ENCODE data around the gene CLK2. TPM values are rescaled to one million over a fixed set of nuclear protein-coding genes. Genes with fewer than 3 reads are reported as not detected.

The CLK2 gene
- 13.1 and 20.8 TPM in 2 replicates for total RNA-seq (2014; rRNA removed; shearing (Covaris generic))

GRCh38 chr1:155273343-155274245 lies at the start of gene CLK2:
CLK2 (minus strand) TSS chr1:155273504; CDS start chr1:155270977, 2,527 bp downstream.
- peak; percentile 94 for DNase-seq (ENCODE audit: low read depth)

- peak; percentile 48 for DNase-seq (ENCODE audit: low read depth)
Observed at GRCh38 chr1:155322571-155322952, 49.3 kb upstream of the CLK2 start.

DNA sequence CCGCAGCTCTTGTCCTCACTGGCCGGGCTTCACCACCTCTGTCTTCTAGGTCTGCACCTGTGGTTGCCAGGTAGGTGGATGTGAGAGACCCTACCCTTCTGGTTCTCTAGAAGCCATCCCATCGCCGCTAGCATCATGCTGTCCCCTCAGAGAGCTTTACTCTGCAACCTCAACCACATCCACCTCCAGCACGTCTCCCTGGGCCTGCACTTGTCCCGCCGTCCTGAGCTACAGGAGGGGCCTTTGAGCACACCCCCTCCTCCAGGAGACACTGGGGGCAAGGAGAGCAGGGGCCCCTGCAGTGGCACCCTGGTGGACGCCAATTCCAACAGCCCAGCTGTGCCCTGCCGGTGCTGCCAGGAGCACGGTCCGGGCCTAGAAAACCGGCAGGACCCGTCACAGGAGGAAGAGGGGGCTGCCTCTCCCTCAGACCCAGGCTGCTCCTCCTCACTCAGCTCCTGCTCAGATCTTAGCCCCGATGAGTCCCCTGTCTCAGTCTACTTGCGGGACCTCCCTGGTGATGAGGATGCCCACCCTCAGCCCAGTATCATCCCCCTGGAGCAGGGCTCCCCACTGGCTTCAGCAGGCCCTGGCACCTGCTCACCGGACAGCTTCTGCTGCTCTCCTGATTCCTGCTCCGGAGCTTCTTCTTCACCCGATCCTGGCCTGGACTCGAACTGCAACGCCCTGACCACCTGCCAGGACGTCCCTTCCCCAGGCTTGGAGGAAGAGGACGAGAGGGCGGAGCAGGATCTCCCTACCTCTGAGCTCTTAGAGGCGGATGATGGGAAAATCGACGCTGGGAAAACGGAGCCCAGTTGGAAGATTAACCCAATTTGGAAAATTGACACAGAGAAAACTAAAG lies 48.6 kb upstream of the CLK2 start:
- DNase-seq (ENCODE audit: low read depth), result no peak

DNA sequence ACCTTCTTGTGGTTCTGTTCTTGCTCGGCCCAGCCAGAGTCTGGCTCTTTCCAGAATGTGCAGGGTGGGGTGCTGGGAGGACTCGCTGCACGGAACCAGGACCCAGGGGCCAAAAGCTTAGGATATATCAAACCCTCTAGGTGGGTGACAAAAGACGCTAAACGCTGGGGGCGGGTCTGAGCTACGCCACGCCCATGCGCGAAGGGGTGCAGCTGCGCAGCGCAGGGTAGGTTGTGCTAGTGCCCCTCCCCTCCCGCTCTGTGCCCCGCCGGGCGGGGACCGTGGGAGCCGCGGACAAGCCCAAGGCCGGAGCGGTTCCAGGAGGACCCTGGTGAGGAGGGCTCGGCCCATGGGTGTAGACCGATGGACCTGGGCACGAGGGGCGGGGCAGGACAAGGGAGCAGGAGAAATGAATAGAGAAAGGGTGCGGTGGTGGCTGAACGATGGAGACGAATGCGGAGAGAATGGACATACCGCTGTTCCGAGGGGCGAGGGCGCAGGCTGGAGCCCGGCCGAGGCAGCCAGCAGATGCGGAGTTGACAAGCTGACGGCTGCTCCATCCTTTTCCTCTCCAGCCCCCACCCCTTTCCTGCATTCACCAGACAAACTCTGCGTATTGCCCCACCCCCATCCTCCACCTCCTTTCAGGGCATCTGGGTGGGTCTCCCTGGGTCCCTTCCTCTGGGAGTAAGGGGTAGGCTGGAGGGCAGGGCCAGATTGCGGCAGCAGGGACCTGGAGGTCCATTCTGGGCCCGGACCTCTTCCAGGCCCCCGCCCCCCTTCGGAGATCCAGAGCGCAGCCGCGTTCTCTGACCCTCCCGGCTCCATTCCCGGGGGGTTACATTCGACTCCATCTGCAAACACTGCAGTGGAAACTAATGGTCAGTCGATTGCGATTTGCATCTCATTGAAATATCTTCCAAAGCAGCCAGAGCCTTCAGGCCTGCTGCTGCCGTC lies 47.6 kb upstream of the CLK2 start, which contains the start of gene RUSC1:
Gene RUSC1, plus strand, starts transcription at position 234 of the 957 bp plus-strand sequence. CDS start 880 bp downstream, outside the sequence.
- no peak for DNase-seq (ENCODE audit: low read depth)

DNA sequence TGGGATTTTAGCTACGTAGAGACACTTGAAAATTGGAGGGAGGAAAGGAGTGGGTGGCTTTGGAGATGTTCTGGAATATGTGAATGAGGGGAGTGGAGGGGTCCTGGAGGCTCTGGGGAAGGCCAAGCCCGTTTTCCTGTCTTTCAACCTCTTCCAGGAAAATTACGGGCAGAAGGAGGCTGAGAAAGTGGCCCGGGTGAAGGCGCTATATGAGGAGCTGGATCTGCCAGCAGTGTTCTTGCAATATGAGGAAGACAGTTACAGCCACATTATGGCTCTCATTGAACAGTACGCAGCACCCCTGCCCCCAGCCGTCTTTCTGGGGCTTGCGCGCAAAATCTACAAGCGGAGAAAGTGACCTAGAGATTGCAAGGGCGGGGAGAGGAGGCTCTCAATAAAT lies 46.9 kb upstream of the CLK2 start:
- no peak for DNase-seq (ENCODE audit: low read depth)

GRCh38 chr1:155319536-155319935 lies 46.2 kb upstream of the CLK2 start:
- DNase-seq (ENCODE audit: low read depth), result no peak

DNA sequence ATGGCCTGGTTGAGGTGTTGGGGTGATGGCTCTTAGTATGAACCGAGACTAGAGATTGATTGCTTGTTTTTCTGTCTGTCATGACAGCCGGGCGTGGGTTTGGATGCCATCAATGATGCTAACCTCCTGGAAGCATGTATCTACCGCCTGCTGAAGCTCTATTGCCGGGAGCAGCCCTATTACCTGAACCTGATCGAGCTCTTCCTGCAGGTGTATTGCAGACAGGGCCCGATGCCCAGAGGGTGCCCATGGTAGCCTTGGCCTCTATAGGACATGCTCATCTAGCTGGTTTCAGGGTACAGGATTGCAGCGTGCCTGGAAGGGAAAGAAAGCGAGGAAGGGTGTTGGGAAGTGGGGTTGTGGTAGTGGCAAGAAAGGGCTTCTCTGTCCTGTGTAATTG lies 44.8 kb upstream of the CLK2 start:
- no peak for DNase-seq (ENCODE audit: low read depth)

GRCh38 chr1:155316922-155317321 lies 43.6 kb upstream of the CLK2 start:
- DNase-seq (ENCODE audit: low read depth), result no peak

DNA sequence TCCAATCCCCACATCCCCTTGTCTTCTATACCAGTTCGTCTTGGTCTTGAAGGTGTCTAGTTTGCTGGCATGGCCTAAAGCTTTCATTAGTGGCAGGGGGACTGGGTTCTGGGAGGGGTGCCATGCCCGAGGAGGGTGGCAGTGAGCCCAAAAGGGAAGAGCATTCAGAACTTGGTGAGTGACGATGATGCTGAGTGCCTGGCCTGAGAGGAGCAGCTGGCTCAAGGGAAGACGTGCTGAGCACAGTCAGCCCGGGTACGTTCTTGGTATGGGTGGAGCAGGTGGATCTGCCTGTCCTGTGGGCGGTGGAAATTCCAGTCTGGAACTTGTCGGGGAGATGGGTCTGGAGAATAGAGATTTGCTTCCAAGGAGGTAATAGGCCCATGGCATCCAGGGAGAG lies 40.0 kb upstream of the CLK2 start:
- no peak for DNase-seq (ENCODE audit: low read depth)

DNA sequence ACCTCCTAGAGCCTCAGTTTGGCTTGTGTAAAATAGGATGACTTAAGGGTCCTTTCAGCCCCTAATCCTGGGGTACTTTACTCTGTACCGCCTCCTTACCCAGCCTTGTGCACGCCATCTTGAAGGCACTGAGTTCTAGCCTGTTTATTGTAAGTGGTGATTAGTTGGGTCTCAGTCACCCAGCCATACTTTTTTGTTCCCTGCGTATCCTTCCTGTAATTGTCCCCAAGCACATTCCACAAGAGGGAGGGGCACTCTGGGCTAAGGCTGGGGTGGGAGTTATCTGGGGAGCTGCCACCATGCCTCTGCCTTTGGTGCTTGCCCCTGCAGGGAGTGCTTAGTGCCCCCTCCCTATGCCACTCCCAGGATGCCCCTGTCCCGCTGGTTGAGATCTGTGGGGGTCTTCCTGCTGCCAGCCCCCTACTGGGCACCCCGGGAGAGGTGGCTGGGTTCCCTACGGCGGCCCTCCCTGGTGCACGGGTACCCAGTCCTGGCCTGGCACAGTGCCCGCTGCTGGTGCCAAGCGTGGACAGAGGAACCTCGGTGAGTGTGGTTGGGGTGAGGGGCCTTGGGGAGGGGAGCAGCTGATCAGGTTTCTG lies 36.2 kb upstream of the CLK2 start:
- no peak for DNase-seq (ENCODE audit: low read depth)

- DNase-seq (ENCODE audit: low read depth), result peak; percentile 99
Observed at GRCh38 chr1:155308493-155309422, 35.5 kb upstream of the CLK2 start, which contains the start of gene FDPS. FDPS (plus strand) TSS chr1:155308866; CDS start chr1:155309790, 924 bp downstream.

GRCh38 chr1:155307247-155307740 lies 34.0 kb upstream of the CLK2 start:
- DNase-seq (ENCODE audit: low read depth), result peak; percentile 64

DNA sequence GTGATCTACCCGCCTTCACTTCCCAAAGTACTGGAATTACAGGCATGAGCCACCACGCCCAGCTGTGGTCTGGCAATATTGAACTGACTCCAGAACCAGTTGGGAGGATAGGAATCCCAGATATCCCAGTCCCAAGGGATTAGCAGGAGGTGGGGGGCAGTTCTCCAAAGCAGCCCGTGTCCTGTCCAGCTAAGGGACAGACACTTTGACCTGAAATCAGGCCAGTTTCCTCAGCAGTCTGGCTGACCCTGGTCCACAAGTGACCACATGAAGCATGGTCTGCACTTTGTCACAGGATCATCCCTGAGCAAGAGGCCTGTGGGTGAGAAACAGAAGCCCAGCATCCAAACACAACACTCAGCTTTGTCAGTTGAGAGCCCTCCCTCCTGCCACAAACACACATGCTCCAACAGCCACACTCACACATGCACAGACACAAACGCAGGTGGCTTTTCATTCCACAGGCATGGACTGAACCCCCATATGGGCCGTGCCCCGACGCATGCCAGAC lies 32.6 kb upstream of the CLK2 start:
- peak; percentile 21 for DNase-seq (ENCODE audit: low read depth)

- DNase-seq (ENCODE audit: low read depth), result no peak
Observed at GRCh38 chr1:155304558-155305063, 31.3 kb upstream of the CLK2 start.

- no peak for DNase-seq (ENCODE audit: low read depth)
Observed at GRCh38 chr1:155301342-155301841, 28.1 kb upstream of the CLK2 start, which contains the start of gene PKLR. PKLR (minus strand) TSS chr1:155301438; CDS start chr1:155301395, 43 bp downstream.

DNA sequence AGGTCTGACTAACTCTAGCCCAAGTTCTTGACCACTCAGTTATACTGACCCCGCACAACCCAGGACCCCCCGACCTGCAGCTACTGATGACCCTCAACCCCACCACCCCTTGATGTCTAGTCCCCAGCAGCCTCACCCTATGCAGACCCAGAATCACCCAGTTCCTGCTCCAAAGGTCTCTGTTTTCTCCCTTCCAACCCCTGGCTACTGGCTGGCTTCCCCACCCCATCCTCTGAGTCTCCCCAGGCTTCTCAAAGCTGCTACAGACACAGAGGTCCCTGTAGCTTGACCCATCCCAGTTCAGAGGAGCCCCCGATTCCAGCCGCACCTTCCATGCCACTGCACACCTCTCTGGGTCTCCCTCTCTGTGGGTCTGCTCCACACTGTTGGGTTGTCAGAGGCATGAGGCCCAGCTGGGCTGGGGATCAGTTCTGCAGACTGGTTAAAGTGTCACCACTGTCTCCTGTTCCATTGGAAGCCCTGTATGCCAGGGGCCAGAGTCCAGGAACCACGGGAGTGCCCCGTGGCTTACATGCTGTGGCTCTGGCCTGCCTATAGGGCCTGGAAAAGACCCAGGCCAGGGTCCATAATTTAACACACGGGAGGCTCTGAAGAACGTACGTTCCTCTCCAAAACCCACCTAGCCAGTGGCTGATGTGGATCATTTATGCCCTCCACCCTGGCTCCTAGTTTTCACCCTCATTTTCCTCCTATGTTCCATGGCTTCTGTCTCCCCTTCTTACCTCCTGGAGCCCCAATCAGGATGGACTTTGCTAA lies 27.4 kb upstream of the CLK2 start:
- DNase-seq (ENCODE audit: low read depth), result no peak

DNA sequence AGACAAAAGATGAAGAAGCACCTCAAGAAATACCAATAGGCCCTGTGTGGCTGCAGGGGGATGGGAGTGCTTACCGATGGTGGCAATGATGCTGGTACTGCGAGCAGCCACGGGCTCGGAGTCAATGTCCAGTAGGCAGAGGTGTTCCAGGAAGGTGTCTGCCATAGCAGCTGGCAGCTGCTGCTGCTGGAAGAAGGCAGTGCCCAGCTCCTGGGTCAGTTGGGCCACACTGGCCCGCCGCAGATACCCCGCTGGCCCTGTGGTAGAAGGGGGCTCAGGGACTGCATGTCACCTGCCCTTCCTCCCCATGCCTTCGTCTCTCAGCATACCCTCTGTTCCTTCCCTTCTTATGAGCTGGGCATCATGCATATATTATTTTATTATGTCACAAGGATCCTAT lies 26.7 kb upstream of the CLK2 start:
- DNase-seq (ENCODE audit: low read depth), result no peak

DNA sequence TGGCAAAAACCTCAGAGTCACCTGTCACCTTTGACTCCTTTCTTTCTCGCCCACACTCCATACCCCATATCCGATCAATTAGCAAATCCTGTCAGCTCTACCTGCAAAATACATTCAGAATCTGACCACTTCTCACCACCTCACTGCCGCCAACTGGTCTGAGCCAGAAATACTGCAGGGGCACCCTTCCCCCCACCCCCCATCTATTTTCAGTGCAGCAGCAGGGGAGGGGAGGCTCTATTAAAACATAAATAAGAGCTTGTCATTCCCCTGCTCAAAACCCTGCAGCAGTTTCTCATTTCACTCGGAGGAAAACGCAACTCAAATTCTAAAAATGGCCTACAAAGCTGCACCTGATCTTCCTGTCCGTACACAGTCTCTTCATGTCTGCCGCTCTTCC lies 24.1 kb upstream of the CLK2 start:
- DNase-seq (ENCODE audit: low read depth), result no peak
